H1 (cell line): ENCODE measurements around the gene MEGF11.

Source experiments
- CTCF ChIP-seq, 3 experiments: IDR thresholded peaks; 1 replicate in 2 of 3; 2 replicates in 1 of 3; pipeline versions ENCODE4 v1.5.1 to v1.6.1; 2011; ENCODE audit warnings: low read length in 3 of 3, mild to moderate bottlenecking in 3 of 3, inconsistent platforms in 2 of 3, low read depth in 1 of 3, moderate library complexity in 1 of 3; ENCODE audit not compliant: insufficient read depth in 1 of 3; ENCODE audit errors: control extremely low read depth in 1 of 3
- EZH2 ChIP-seq: fragments of 200-600 bp; sonication (generic); IDR thresholded peaks from 2 replicates; pipeline ENCODE4 v1.7.1; 2012; ENCODE audit warnings: low read depth, mild to moderate bottlenecking, moderate library complexity, low read length, inconsistent platforms; ENCODE audit not compliant: severe bottlenecking
- KDM1A ChIP-seq: fragments of 200-600, 300-600 bp; sonication (generic); IDR thresholded peaks from 2 replicates; pipeline ENCODE4 v1.7.1; 2016; ENCODE audit warnings: mild to moderate bottlenecking, low read length, borderline replicate concordance
- POLR2A ChIP-seq, 2 experiments: IDR thresholded peaks; 1 replicate in 1 of 2; 2 replicates in 1 of 2; pipeline ENCODE4 v1.6.1; 2011; ENCODE audit warnings: low read depth in 2 of 2, low read length in 2 of 2, mild to moderate bottlenecking in 2 of 2; ENCODE audit errors: control extremely low read depth in 1 of 2
- TAF1 ChIP-seq: IDR thresholded peaks from 2 replicates; pipeline ENCODE4 v1.6.1; 2011; ENCODE audit warnings: mild to moderate bottlenecking, low read depth, low read length

DNA sequence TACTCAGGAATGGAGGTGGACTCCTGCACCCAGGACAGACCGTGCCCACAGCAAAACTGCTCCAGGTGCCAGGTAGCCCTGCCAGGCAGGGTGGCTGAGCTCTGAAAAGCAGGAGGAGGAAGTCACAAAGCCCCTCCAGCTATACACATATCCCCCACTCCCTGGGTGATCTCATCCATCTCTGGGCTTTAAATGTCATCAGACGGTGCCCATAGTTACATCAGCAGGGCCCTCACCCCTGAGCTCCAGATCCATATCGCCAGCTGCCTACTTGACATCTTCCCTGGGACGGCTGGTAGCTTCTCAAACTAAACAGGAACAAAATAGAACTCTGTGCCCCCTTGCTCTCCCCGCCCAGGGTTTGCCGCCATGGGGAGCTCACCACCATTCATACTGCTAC, 87.7 kb downstream of the MEGF11 start:
- no peak for TF ChIP-seq CTCF (IDR thresholded peaks at IDR 0.05; ENCODE audit: control extremely low read depth in 1 of 3, insufficient read depth in 1 of 3, low read depth in 1 of 3, low read length in 3 of 3)
- TF ChIP-seq POLR2A (IDR thresholded peaks at IDR 0.05; ENCODE audit: control extremely low read depth in 1 of 2, low read depth in 2 of 2, low read length in 2 of 2), result no peak
- TF ChIP-seq TAF1, result no peak
- TF ChIP-seq KDM1A, result no peak
- TF ChIP-seq EZH2, result no peak
